ENCODE measurements around the gene CTBP2. TPM values are rescaled to one million over a fixed set of nuclear protein-coding genes. Genes with fewer than 3 reads are reported as not detected.

The CTBP2 gene
- total RNA-seq, 1 experiment from 2014 or later = 212 TPM

- no peaks in the 10 kb centered on the region for H3K27me3 Mint-ChIP-seq (ENCODE audit: low read depth)
- Histone ChIP-seq H2AK5ac (ENCODE audit: insufficient read length, low read length) (no peak overlapping the region), H2BK120ac (ENCODE audit: low read depth, low read length, poor library complexity, severe bottlenecking) (no peak overlapping the region), H3K27ac (ENCODE audit: insufficient read length, low read depth, low read length) (no peak overlapping the region), H2BK20ac (ENCODE audit: low read depth, low read length, poor library complexity, severe bottlenecking) (no peak overlapping the region), H3K9ac (ENCODE audit: extremely low read depth, insufficient read length, low read length) (no peak overlapping the region), H3K14ac (ENCODE audit: insufficient read depth, low read length) (no peak overlapping the region), H3K9me3 (ENCODE audit: control insufficient read depth, low read depth, low read length) (no peaks in the 10 kb centered on the region), H3K4ac (ENCODE audit: low read depth, low read length) (no peak overlapping the region), H3K27me3 (ENCODE audit: insufficient read depth, low read length) (no peaks in the 10 kb centered on the region), H2AFZ (ENCODE audit: low read length) (no peak overlapping the region), H3K4me2 (ENCODE audit: insufficient read depth, insufficient read length, low read length) (no peak overlapping the region), H3K18ac (ENCODE audit: insufficient read length, low read depth, low read length) (no peak overlapping the region), H3K56ac (ENCODE audit: insufficient read length, low read depth, low read length) (no peak overlapping the region), H3K79me2 (ENCODE audit: insufficient read depth, low read length) (peaks cover 12% of the 10 kb centered on the region; the same call in 1 of the 2 replicates), H4K20me1 (ENCODE audit: control insufficient read depth, insufficient read depth, insufficient read length) (no peaks in the 10 kb centered on the region), H2BK5ac (ENCODE audit: insufficient read length, low read length) (no peak overlapping the region), H3K23me2 (ENCODE audit: insufficient read length, low read depth, low read length, poor library complexity, severe bottlenecking) (no peaks in the 10 kb centered on the region), H4K5ac (ENCODE audit: insufficient read length, low read depth, low read length) (no peak overlapping the region), H3T11ph (ENCODE audit: low read length) (no peak overlapping the region), H2BK15ac (ENCODE audit: low read depth, low read length) (no peak overlapping the region), H4K8ac (replicated peaks; ENCODE audit: insufficient read length, low read depth, low read length) (no peak overlapping the region), H3K23ac (ENCODE audit: insufficient read length, low read depth, low read length) (no peak overlapping the region), H4K91ac (ENCODE audit: insufficient read length, low read depth, low read length) (no peak overlapping the region), H3K79me1 (ENCODE audit: insufficient read depth, low read depth, low read length, poor library complexity, severe bottlenecking) (peaks cover 17% of the 10 kb centered on the region), H2BK12ac (ENCODE audit: insufficient read length, low read depth, low read length) (no peak overlapping the region), H3K4me1 (ENCODE audit: insufficient read depth, low read length) (no peaks in the 10 kb centered on the region)
- 0 out of 7 replicates have a peak, but pooled peaks cover 0 to 3% (median 0%) of the 10 kb centered on the region in 3 experiments for H3K36me3 Mint-ChIP-seq (ENCODE audit: insufficient read depth in 1 of 3, low read depth in 3 of 3)
- no peak overlapping the region; a peak in 2 of 7 replicates for H3K27ac Mint-ChIP-seq
- H3K9me3 Mint-ChIP-seq = no peaks in the 10 kb centered on the region
- no peak overlapping the region for H3K4me3 Mint-ChIP-seq
- TF ChIP-seq CTCF (conservative IDR thresholded peaks at IDR 0.05) = no peak
- WGBS (ENCODE audit: extremely low coverage, insufficient read length, low lambda C conversion rate) = no CpG with 5 or more reads among the region's 4 CpGs
- no peak for DNase-seq
- peaks cover 11 to 17% of the 10 kb centered on the region in 2 experiments for H3K4me1 Mint-ChIP-seq
Measured at GRCh38 chr10:124961248-124961570, 199.2 kb downstream of the CTBP2 start.
